Suprapubic skin (tissue), 3 donors: Measurements from ENCODE around the gene VPS13C.

Experiments
- EP300 ChIP-seq: sonication (generic); formaldehyde crosslinking; IDR thresholded peaks from one replicate; pipeline ENCODE4 v1.6.1; 2017; ENCODE audit warnings: antibody characterized with exemption
- TF ChIP-seq, protein P1 (sequence below), 2 donors: fragments of 200-600 bp in 1 of 2; fragments of 450-650 bp in 1 of 2; sonication (generic) in 1 of 2; IDR thresholded peaks; one replicate each; pipeline ENCODE4 v1.5.1; 2016 to 2019; ENCODE audit warnings: antibody characterized with exemption in 2 of 2, mild to moderate bottlenecking in 1 of 2, moderate library complexity in 1 of 2

DNA sequence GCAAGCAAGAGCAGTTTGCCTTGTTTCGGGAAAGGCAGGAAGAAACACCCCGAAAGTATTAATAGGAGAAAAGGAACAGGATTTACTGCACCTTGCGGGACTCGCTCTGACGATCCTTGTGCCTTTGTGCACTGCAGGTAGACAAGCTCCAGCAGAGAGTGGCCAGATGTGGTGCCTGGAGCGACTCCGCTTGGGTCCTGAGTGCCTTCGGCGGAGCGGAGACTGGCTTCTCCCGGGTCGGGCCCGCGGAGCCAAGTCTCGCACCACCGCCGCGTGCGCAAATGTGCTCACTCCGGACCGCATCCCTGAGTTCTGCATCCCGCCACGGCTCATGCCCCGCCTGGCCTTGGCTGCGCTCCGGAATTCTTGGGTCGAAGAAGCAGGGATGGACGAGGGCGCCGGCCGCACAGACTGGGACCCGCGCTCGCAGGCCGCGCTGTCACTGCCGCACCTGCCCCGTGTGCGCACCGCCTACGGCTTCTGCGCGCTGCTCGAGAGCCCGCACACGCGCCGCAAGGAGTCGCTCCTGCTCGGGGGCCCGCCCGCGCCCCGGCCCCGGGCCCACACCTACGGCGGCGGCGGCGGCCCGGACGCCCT lies 7.3 kb upstream of the VPS13C start:
- TF ChIP-seq, protein P1, sequence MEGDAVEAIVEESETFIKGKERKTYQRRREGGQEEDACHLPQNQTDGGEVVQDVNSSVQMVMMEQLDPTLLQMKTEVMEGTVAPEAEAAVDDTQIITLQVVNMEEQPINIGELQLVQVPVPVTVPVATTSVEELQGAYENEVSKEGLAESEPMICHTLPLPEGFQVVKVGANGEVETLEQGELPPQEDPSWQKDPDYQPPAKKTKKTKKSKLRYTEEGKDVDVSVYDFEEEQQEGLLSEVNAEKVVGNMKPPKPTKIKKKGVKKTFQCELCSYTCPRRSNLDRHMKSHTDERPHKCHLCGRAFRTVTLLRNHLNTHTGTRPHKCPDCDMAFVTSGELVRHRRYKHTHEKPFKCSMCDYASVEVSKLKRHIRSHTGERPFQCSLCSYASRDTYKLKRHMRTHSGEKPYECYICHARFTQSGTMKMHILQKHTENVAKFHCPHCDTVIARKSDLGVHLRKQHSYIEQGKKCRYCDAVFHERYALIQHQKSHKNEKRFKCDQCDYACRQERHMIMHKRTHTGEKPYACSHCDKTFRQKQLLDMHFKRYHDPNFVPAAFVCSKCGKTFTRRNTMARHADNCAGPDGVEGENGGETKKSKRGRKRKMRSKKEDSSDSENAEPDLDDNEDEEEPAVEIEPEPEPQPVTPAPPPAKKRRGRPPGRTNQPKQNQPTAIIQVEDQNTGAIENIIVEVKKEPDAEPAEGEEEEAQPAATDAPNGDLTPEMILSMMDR (IDR thresholded peaks at IDR 0.05): no peak
- TF ChIP-seq EP300: no peak
